Endothelial cell of umbilical vein (primary cell): ENCODE measurements around the gene RPL3. TPM values are rescaled to one million over a fixed set of nuclear protein-coding genes. Genes with fewer than 3 reads are reported as not detected.

ENCODE experiments used
- BruUV-seq: library from RNA; stranded (reverse); fragments of 400-500 nt; replicated peaks from 2 replicates; lab custom pipeline; 2021; lab: Mats Ljungman, UMichigan
- CTCF ChIA-PET: fragments of 300-600, 350-600 bp; sonication (Branson Sonifier 250); formaldehyde crosslinking; loops from one replicate; lab custom pipeline; 2021; ENCODE audit warnings: antibody characterized with exemption, inconsistent platforms; lab: Charles Lee
- POLR2A ChIA-PET: fragments of 300-600, 350-600 bp; sonication (Branson Sonifier 250); formaldehyde crosslinking; loops from one replicate; lab custom pipeline; 2021; ENCODE audit warnings: antibody characterized with exemption, inconsistent platforms; lab: Charles Lee
- DNase-seq: peaks from one replicate; pipeline ENCODE4 v3.0.0-alpha.2; 2011; ENCODE audit warnings: low read depth, low spot score
- FAIRE-seq: peaks from 2 replicates; lab custom pipeline; 2011; peaks lifted over from hg19 to GRCh38; lab: Jason Lieb, UNC
- H2AFZ ChIP-seq: 2 replicates; pipeline ENCODE4 v1.6.0; 2012; ENCODE audit warnings: low read depth, low read length, control low read depth, inconsistent platforms
- H3K27ac ChIP-seq: 2 replicates; pipeline ENCODE4 v1.5.1; 2011; ENCODE audit warnings: low read depth, mild to moderate bottlenecking, control low read depth, low read length, moderate library complexity; ENCODE audit not compliant: insufficient read depth
- H3K27me3 ChIP-seq, 2 experiments: 2 replicates each; pipeline versions ENCODE4 v1.6.0 to v1.6.1; 2011; ENCODE audit warnings: low read length in 2 of 2, mixed read lengths in 1 of 2; ENCODE audit not compliant: control insufficient read depth in 2 of 2, insufficient read depth in 2 of 2
- H3K36me3 ChIP-seq, 2 experiments: 2 replicates in 1 of 2; 3 replicates in 1 of 2; pipeline ENCODE4 v1.5.1; 2011; ENCODE audit warnings: low read length in 2 of 2, mild to moderate bottlenecking in 1 of 2, moderate library complexity in 1 of 2; ENCODE audit not compliant: control insufficient read depth in 2 of 2, insufficient read depth in 2 of 2; ENCODE audit errors: extremely low read depth in 1 of 2
- H3K4me1 ChIP-seq: 3 replicates; pipeline ENCODE4 v1.5.1; 2011; ENCODE audit warnings: mild to moderate bottlenecking, low read length; ENCODE audit not compliant: control insufficient read depth, insufficient read depth; ENCODE audit errors: extremely low read depth
- H3K4me2 ChIP-seq: 2 replicates; pipeline ENCODE4 v1.6.1; 2011; ENCODE audit warnings: low read length, control low read depth, mixed read lengths; ENCODE audit not compliant: insufficient read depth
- H3K4me3 ChIP-seq, 3 experiments: fragments of 200-600 bp in 1 of 3; sonication (generic), shearing (Covaris generic) in 1 of 3; replicated peaks in 1 of 3; 2 replicates each; pipeline ENCODE4 v1.5.1; 2011 to 2016; ENCODE audit warnings: control low read depth in 3 of 3, low read length in 3 of 3, mild to moderate bottlenecking in 2 of 3, inconsistent platforms in 1 of 3, low read depth in 1 of 3, moderate library complexity in 1 of 3; ENCODE audit not compliant: insufficient read depth in 1 of 3
- H3K79me2 ChIP-seq: 2 replicates; pipeline ENCODE4 v1.6.0; 2012; ENCODE audit warnings: low read length, inconsistent platforms; ENCODE audit not compliant: control insufficient read depth, insufficient read depth
- H3K9ac ChIP-seq: replicated peaks from 2 replicates; pipeline ENCODE3; 2011; ENCODE audit warnings: low read length, control low read depth; ENCODE audit not compliant: insufficient read depth; ENCODE audit errors: extremely low read depth
- H3K9me1 ChIP-seq: replicated peaks from 3 replicates; pipeline ENCODE4 v1.6.0; 2011; ENCODE audit warnings: mild to moderate bottlenecking, low read length; ENCODE audit not compliant: control insufficient read depth, insufficient read depth; ENCODE audit errors: extremely low read depth
- H3K9me3 ChIP-seq: replicated peaks from 2 replicates; pipeline ENCODE4 v1.5.1; 2012; ENCODE audit warnings: low read length, inconsistent platforms; ENCODE audit not compliant: control insufficient read depth, insufficient read depth
- H4K20me1 ChIP-seq: replicated peaks from 2 replicates; pipeline ENCODE3; 2011; ENCODE audit warnings: mild to moderate bottlenecking, low read length; ENCODE audit not compliant: control insufficient read depth, insufficient read depth; ENCODE audit errors: extremely low read depth
- EZH2 ChIP-seq: IDR thresholded peaks from 2 replicates; pipeline ENCODE4 v1.6.1; 2012; ENCODE audit warnings: borderline replicate concordance, low read depth, mild to moderate bottlenecking, moderate library complexity, low read length, inconsistent platforms; ENCODE audit not compliant: severe bottlenecking
- FOS ChIP-seq: IDR thresholded peaks from 2 replicates; pipeline ENCODE4 v1.6.1; 2011; ENCODE audit warnings: mild to moderate bottlenecking, low read length, moderate library complexity, borderline replicate concordance; ENCODE audit not compliant: insufficient read depth
- GATA2 ChIP-seq: IDR thresholded peaks from 2 replicates; pipeline ENCODE4 v1.7.0; 2011; ENCODE audit warnings: low read depth, mild to moderate bottlenecking, moderate library complexity, mixed read lengths, low read length; ENCODE audit not compliant: insufficient read length, insufficient read depth
- JUN ChIP-seq: IDR thresholded peaks from 2 replicates; pipeline ENCODE4 v1.6.1; 2011; ENCODE audit warnings: borderline replicate concordance, low read depth; ENCODE audit not compliant: insufficient read length, insufficient read depth
- MYC ChIP-seq: IDR thresholded peaks from one replicate; pipeline ENCODE4 v1.6.1; 2011; ENCODE audit warnings: mild to moderate bottlenecking, low read depth, low read length
- POLR2A ChIP-seq: IDR thresholded peaks from 2 replicates; pipeline ENCODE4 v1.6.1; 2012; ENCODE audit warnings: low read depth, mild to moderate bottlenecking, control low read depth, low read length
- POLR2AphosphoS5 ChIP-seq: IDR thresholded peaks from 2 replicates; pipeline ENCODE4 v1.6.1; 2012; ENCODE audit warnings: low read depth, mild to moderate bottlenecking, control low read depth, low read length, moderate library complexity; ENCODE audit not compliant: insufficient read depth
- dilution Hi-C: fragments of 300-500 bp; cut with MboI; formaldehyde crosslinking; loops from one replicate; pipeline ENCODE4 v1.15.0; 2019; ENCODE audit warnings: low sequenced_read_pairs; ENCODE audit not compliant: extremely low pct_ligation_motif_present
- intact Hi-C: fragments of 100-400 bp; cut with micrococcal nuclease; formaldehyde crosslinking; loops from one replicate; pipeline ENCODE4 v1.10.0; 2022
- polyA plus RNA-seq, 4 experiments: library from polyadenylated mRNA; depleted of rRNA in 3 of 4; stranded (reverse) in 3 of 4; unstranded in 1 of 4; fragments of >200 nt; gene quantifications; 2 replicates each; pipeline versions ENCODE4 v1.2.1 to v1.2.3, GENCODE V29; 2011 to 2012; ENCODE audit warnings: missing spikeins in 1 of 4
- total RNA-seq: library from RNA; stranded (reverse); gene quantifications from 2 replicates; pipeline ENCODE4 v1.2.3, GENCODE V29; 2021
- TF ChIP-seq, protein P1 (sequence below), 2 donors: IDR thresholded peaks; 1 replicate in 1 of 2; 2 replicates in 1 of 2; pipeline ENCODE4 v1.5.1; 2011; ENCODE audit warnings: low read length in 2 of 2, mild to moderate bottlenecking in 2 of 2, moderate library complexity in 2 of 2, control low read depth in 1 of 2, inconsistent platforms in 1 of 2, low read depth in 1 of 2; ENCODE audit not compliant: insufficient read depth in 1 of 2; ENCODE audit errors: extremely low read depth in 1 of 2
- TF ChIP-seq, protein P2 (sequence below): IDR thresholded peaks from 2 replicates; pipeline ENCODE4 v1.6.1; 2011; ENCODE audit not compliant: insufficient read depth, insufficient read length

RPL3 gene
- total and polyA plus RNA-seq, 2 donors (not counting 3 experiments of a cell fraction or from before 2014, with no cell fraction given), result 1,954 to 4,065 TPM

DNA sequence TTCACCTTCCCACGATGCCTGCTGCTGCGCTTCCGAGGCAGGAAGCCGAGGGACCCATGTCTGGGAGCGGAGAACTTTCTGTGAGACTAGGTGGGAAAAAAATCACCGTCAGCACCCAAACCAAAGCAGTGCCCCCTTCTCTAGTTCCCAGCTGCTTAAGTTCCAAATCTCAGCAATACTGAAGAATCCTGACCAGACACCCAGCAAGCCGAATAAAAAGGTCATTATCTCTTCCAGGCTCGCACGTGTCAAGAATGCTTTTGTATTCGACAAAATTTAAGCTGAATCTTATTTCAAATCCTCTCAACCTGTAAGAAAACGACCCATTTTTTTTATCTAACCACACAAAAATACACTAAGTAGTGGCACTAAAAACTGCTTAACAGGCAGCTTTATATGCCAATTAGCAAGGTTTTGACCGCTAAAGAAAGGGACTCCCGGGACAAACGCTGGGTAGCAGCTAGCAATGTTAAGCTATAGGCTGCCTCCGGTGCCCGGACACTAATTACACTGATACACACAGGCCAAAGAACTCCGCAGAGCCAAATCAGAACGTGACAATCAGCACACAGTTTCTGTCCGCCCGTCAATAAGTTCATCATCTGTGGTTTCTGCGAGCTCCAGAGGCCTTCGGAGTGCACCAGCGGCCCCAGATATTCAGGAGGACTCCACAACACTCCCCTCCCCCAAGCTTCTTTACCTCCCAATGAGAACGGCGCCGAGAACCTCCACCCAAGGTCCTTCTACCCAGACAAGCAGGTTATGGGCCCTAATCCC is 728 bp downstream of the RPL3 start:
- Histone ChIP-seq H3K9me1 (no peaks in the 10 kb centered on the region), H3K4me3 (peak overlapping the region; percentile 52 to 98 (median 96)), H3K27me3 (no peaks in the 10 kb centered on the region), H2AFZ (no peak overlapping the region), H4K20me1 (no peaks in the 10 kb centered on the region), H3K79me2 (peaks cover 57% of the 10 kb centered on the region), H3K9me3 (no peaks in the 10 kb centered on the region), H3K36me3 (peaks cover 30 to 39% of the 10 kb centered on the region in 2 experiments), H3K9ac (peak overlapping the region; percentile 99), H3K4me2 (peak overlapping the region; percentile 83), H3K4me1 (peaks cover 37% of the 10 kb centered on the region), H3K27ac (peak overlapping the region; percentile 92)
- BruUV-seq, result TSS peak; percentile 56
- FAIRE-seq (no peak), DNase-seq (no peak)
- CTCF ChIA-PET, result interaction anchor here (0.6 to 5.9 kb wide), 10 partner anchors 13 to 210 kb away, joined by 3 to 52 read pairs (median 10); partner anchors contain the start of gene TAB1
- POLR2A ChIA-PET, result interaction anchor here (0.5 to 5.8 kb wide), 36 partner anchors 8 to 1474 kb away, joined by 3 to 31 read pairs (median 4); partner anchors contain the start of genes CBX7, MIEF1, PDGFB and RPS19BP1
- intact Hi-C loops, result loop anchor here (1.0 to 10.0 kb wide), 5 partner anchors 24 to 446 kb away; partner anchors contain the start of genes ATF4, CBX6 and TAB1
- dilution Hi-C loops, result no loop called here
- TF ChIP-seq FOS (no peak), POLR2A (peak; percentile 59)

DNA sequence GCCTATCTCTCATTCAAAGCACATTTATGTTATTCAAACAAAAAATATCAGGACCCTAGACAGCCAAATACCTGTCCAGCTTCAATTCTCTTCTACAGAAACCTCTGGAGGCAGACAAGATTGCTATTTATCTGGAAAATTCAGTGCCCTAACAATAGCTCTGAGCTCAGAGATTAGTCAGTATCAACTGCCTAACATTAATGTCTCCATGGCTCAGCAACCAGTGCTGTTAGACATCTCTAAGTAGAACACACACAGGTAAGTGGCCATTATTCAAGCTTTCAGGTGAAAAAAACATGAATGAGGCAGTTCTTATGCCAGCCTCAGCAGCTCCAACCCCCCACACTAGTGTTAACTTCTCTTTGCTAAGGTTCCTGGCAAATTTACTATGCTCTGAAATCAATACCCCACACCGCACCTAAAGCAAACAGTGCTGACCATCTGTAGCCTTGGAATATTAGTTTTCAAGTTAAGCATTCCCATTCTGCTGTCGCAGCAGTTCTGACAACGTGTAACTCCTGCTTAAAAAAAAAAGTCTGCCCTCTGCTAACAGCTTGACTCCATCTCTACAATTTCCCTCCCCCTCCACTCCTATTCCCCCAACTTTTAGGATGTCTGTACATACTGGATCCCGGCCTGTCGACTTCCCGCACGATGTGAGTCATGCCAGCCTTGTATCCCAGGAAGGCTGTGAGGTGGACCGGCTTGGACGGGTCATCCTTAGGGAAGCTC is 1.5 kb downstream of the RPL3 start:
- POLR2A ChIA-PET, result interaction anchor here (0.6 to 5.8 kb wide), 25 partner anchors 9 to 214 kb away, joined by 3 to 31 read pairs (median 5); partner anchors contain the start of genes CBX7, MIEF1, PDGFB and RPS19BP1

More for the DNA sequence above, 1.5 kb downstream of the RPL3 start:
- H3K9ac ChIP-seq, result peak overlapping the region; percentile 99
- H3K4me1 ChIP-seq, result peaks cover 39% of the 10 kb centered on the region
- dilution Hi-C loops (no loop called here), intact Hi-C loops (loop anchor here (2.0 to 10.0 kb wide), 3 partner anchors 25 to 445 kb away; partner anchors contain the start of gene CBX6)
- BruUV-seq, result no TSS peak
- peaks cover 63% of the 10 kb centered on the region for H3K79me2 ChIP-seq
- CTCF ChIA-PET, result interaction anchor here (0.9 to 5.9 kb wide), 16 partner anchors 14 to 212 kb away, joined by 3 to 52 read pairs (median 14); no protein-coding TSS in a partner anchor
- DNase-seq (peak; percentile 35), FAIRE-seq (peak; percentile 83)
- no peaks in the 10 kb centered on the region for H3K9me1 ChIP-seq
- H3K4me2 ChIP-seq, result peak overlapping the region; percentile 83
- H3K36me3 ChIP-seq, result peaks cover 36 to 47% of the 10 kb centered on the region in 2 experiments
- H3K27me3 ChIP-seq, result no peaks in the 10 kb centered on the region
- H3K4me3 ChIP-seq, result peak overlapping the region; percentile 52 to 98 (median 96)
- no peak overlapping the region for H2AFZ ChIP-seq
- TF ChIP-seq POLR2A, result no peak
- no peak for TF ChIP-seq EZH2
- TF ChIP-seq, protein P1, sequence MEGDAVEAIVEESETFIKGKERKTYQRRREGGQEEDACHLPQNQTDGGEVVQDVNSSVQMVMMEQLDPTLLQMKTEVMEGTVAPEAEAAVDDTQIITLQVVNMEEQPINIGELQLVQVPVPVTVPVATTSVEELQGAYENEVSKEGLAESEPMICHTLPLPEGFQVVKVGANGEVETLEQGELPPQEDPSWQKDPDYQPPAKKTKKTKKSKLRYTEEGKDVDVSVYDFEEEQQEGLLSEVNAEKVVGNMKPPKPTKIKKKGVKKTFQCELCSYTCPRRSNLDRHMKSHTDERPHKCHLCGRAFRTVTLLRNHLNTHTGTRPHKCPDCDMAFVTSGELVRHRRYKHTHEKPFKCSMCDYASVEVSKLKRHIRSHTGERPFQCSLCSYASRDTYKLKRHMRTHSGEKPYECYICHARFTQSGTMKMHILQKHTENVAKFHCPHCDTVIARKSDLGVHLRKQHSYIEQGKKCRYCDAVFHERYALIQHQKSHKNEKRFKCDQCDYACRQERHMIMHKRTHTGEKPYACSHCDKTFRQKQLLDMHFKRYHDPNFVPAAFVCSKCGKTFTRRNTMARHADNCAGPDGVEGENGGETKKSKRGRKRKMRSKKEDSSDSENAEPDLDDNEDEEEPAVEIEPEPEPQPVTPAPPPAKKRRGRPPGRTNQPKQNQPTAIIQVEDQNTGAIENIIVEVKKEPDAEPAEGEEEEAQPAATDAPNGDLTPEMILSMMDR (IDR thresholded peaks at IDR 0.05; ENCODE audit: extremely low read depth in 1 of 2, insufficient read depth in 1 of 2, low read depth in 1 of 2, low read length in 2 of 2), result no peak
- TF ChIP-seq, protein P2, sequence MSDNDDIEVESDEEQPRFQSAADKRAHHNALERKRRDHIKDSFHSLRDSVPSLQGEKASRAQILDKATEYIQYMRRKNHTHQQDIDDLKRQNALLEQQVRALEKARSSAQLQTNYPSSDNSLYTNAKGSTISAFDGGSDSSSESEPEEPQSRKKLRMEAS, result no peak
- no peak for TF ChIP-seq POLR2AphosphoS5
- no peak for TF ChIP-seq MYC
- no peak for TF ChIP-seq GATA2
- no peak for TF ChIP-seq FOS
- TF ChIP-seq JUN, result no peak
- no peaks in the 10 kb centered on the region for H4K20me1 ChIP-seq
- H3K9me3 ChIP-seq, result no peaks in the 10 kb centered on the region
- peak overlapping the region; percentile 92 for H3K27ac ChIP-seq
